OCI-LY7 (cell line): Measurements from ENCODE around the gene PSMB10. TPM values are rescaled to one million over a fixed set of nuclear protein-coding genes. Genes with fewer than 3 reads are reported as not detected.

Experiments used
- BruUV-seq: library from RNA; stranded (reverse); fragments of 400-500 nt; replicated peaks from 2 replicates; lab custom pipeline; 2021; lab: Mats Ljungman, UMichigan
- CTCF ChIA-PET: fragments of 300-600 bp; sonication (Branson Sonifier 250); formaldehyde crosslinking; loops from one replicate; lab custom pipeline; 2022; ENCODE audit warnings: antibody characterized with exemption; ENCODE audit not compliant: unreplicated experiment; lab: Charles Lee
- POLR2A ChIA-PET: fragments of 300-600 bp; sonication (Branson Sonifier 250); formaldehyde crosslinking; loops from one replicate; lab custom pipeline; 2022; ENCODE audit warnings: antibody characterized with exemption; lab: Charles Lee
- DNase-seq: peaks from one replicate; pipeline ENCODE4 v3.0.0-alpha.2; 2015; ENCODE audit warnings: low spot score
- H2AFZ ChIP-seq: fragments of 200-600 bp; sonication (generic), shearing (Covaris generic); 2 replicates; pipeline ENCODE4 v1.6.1; 2014; ENCODE audit warnings: mild to moderate bottlenecking, antibody characterized with exemption, low read length, moderate library complexity
- H3K27ac ChIP-seq: fragments of 200-600 bp; sonication (generic); 2 replicates; pipeline ENCODE4 v1.5.1; 2014; ENCODE audit warnings: mixed run types, low read depth, mild to moderate bottlenecking, moderate library complexity, low read length, inconsistent platforms; ENCODE audit not compliant: poor library complexity, severe bottlenecking
- H3K36me3 ChIP-seq: fragments of 200-600 bp; sonication (generic); 2 replicates; pipeline ENCODE4 v1.6.1; 2014; ENCODE audit warnings: mild to moderate bottlenecking, antibody characterized with exemption, low read length, moderate library complexity, mixed read lengths; ENCODE audit not compliant: insufficient read depth
- H3K4me1 ChIP-seq: fragments of 200-600 bp; sonication (generic); 2 replicates; pipeline ENCODE4 v1.5.1; 2014; ENCODE audit warnings: mild to moderate bottlenecking, low read length; ENCODE audit not compliant: insufficient read depth, poor library complexity, severe bottlenecking
- H3K4me2 ChIP-seq: fragments of 200-600 bp; sonication (generic); 2 replicates; pipeline ENCODE4 v1.6.1; 2014; ENCODE audit warnings: mild to moderate bottlenecking, low read length
- H3K4me3 ChIP-seq: fragments of 200-600 bp; sonication (generic); 2 replicates; pipeline ENCODE4 v1.5.1; 2014; ENCODE audit warnings: mild to moderate bottlenecking, low read depth, low read length; ENCODE audit not compliant: poor library complexity, severe bottlenecking
- H3K79me2 ChIP-seq: fragments of 200-600 bp; sonication (generic); 2 replicates; pipeline ENCODE4 v1.6.1; 2016; ENCODE audit warnings: low read depth, mild to moderate bottlenecking, low read length, moderate library complexity, mixed read lengths; ENCODE audit not compliant: insufficient read depth
- H3K9me2 ChIP-seq: fragments of 200-600 bp; sonication (generic); 2 replicates; pipeline ENCODE4 v1.6.1; 2016; ENCODE audit warnings: mild to moderate bottlenecking, low read length, mixed read lengths; ENCODE audit not compliant: insufficient read depth
- H3K9me3 ChIP-seq: fragments of 200-600 bp; sonication (generic); 2 replicates; pipeline ENCODE4 v1.6.1; 2014; ENCODE audit warnings: mild to moderate bottlenecking, mixed run types, low read length, mixed read lengths
- H4K20me1 ChIP-seq: fragments of 200-600 bp; sonication (generic); 2 replicates; pipeline ENCODE4 v1.6.1; 2014; ENCODE audit warnings: mild to moderate bottlenecking, antibody characterized with exemption, low read length, moderate library complexity, mixed read lengths; ENCODE audit not compliant: insufficient read depth
- CTCF ChIP-seq: fragments of 200-600 bp; sonication (generic); conservative IDR thresholded peaks from 2 replicates; pipeline ENCODE4 v1.5.1; 2014; ENCODE audit warnings: mild to moderate bottlenecking, antibody characterized with exemption, low read length, moderate library complexity, mixed read lengths
- EZH2phosphoT487 ChIP-seq: fragments of 200-600 bp; sonication (generic); IDR thresholded peaks from 2 replicates; pipeline ENCODE4 v1.6.1; 2018; ENCODE audit warnings: low read depth, borderline replicate concordance, mild to moderate bottlenecking, mixed run types, antibody characterized with exemption, low read length, moderate library complexity, mixed read lengths
- intact Hi-C: fragments of 100-400 bp; cut with micrococcal nuclease; formaldehyde crosslinking; loops from one replicate; pipeline ENCODE4 v1.10.0; 2022; ENCODE audit not compliant: unreplicated experiment
- total RNA-seq, 2 experiments: library from RNA; depleted of rRNA in 1 of 2; stranded (reverse); fragments of >200 nt in 1 of 2; shearing (Covaris generic) in 1 of 2; gene quantifications; 2 replicates each; pipeline ENCODE4 v1.2.3, GENCODE V29; 2014 to 2022

The PSMB10 gene
- total RNA-seq, 2 experiments from 2014 or later: 89.9 to 179 TPM

- H3K9me2 ChIP-seq: no peaks in the 10 kb centered on the region
- no peak for DNase-seq
- H3K36me3 ChIP-seq: no peaks in the 10 kb centered on the region
- ChIA-PET POLR2A (no interaction called here), CTCF (no interaction called here)
- intact Hi-C loops: no loop called here
- no TSS peak for BruUV-seq
- TF ChIP-seq CTCF: no peak
- no peak within 1 kb of the TSS for H2AFZ ChIP-seq
- H3K4me1 ChIP-seq: peaks cover 31% of the 10 kb centered on the region
- H3K79me2 ChIP-seq: no peaks in the 10 kb centered on the region
- H3K9me3 ChIP-seq: no peaks in the 10 kb centered on the region
- no peaks in the 10 kb centered on the region for H4K20me1 ChIP-seq
- H3K4me2 ChIP-seq: no peak within 1 kb of the TSS
- no peak within 1 kb of the TSS for H3K4me3 ChIP-seq
- no peak within 1 kb of the TSS for H3K27ac ChIP-seq
Measured at GRCh38 chr16:67979955-67980678, 43.5 kb upstream of the PSMB10 start, which contains the start of gene DPEP3. DPEP3 (minus strand) TSS chr16:67980499; CDS start chr16:67980380, 119 bp downstream.

- Histone ChIP-seq H3K9me3 (no peaks in the 10 kb centered on the region), H4K20me1 (no peaks in the 10 kb centered on the region), H3K36me3 (no peaks in the 10 kb centered on the region), H3K4me3 (no peak overlapping the region), H3K27ac (no peak overlapping the region), H3K9me2 (no peaks in the 10 kb centered on the region), H3K4me1 (peaks cover 9% of the 10 kb centered on the region), H3K4me2 (no peak overlapping the region), H3K79me2 (no peaks in the 10 kb centered on the region), H2AFZ (no peak overlapping the region)
- intact Hi-C loops: no loop called here
- DNase-seq: no peak
- BruUV-seq: no TSS peak
- POLR2A ChIA-PET: no interaction called here
- TF ChIP-seq CTCF: no peak
- TF ChIP-seq EZH2phosphoT487: no peak
- CTCF ChIA-PET: no interaction called here
Measured at GRCh38 chr16:67977469-67978227, 41.0 kb upstream of the PSMB10 start.

- Histone ChIP-seq H3K9me3 (no peaks in the 10 kb centered on the region), H3K4me3 (no peak overlapping the region), H3K9me2 (no peaks in the 10 kb centered on the region), H3K79me2 (no peaks in the 10 kb centered on the region), H4K20me1 (no peaks in the 10 kb centered on the region), H3K4me1 (peaks cover 9% of the 10 kb centered on the region), H3K36me3 (no peaks in the 10 kb centered on the region), H3K4me2 (no peak overlapping the region), H2AFZ (no peak overlapping the region), H3K27ac (no peak overlapping the region)
- TF ChIP-seq EZH2phosphoT487 (no peak), CTCF (no peak)
- CTCF ChIA-PET: no interaction called here
- intact Hi-C loops: no loop called here
- no TSS peak for BruUV-seq
- DNase-seq: no peak
- POLR2A ChIA-PET: no interaction called here
Measured at GRCh38 chr16:67977005-67977404, 40.4 kb upstream of the PSMB10 start.
